Thyroid gland (tissue), 4 donors: ENCODE data around the gene GHRL. TPM values are rescaled to one million over a fixed set of nuclear protein-coding genes. Genes with fewer than 3 reads are reported as not detected.

Experiments
- DNase-seq, 2 donors: peaks; one replicate each; pipeline ENCODE4 v3.0.0-alpha.2; 2019
- H3K27ac ChIP-seq, 3 donors: fragments of 200-600 bp; sonication (generic); 1 replicate in 2 of 3; 2 replicates in 1 of 3; pipeline ENCODE4 v1.5.1; 2016 to 2019; ENCODE audit warnings: mild to moderate bottlenecking in 1 of 3, moderate library complexity in 1 of 3
- H3K27me3 ChIP-seq: fragments of 200-600 bp; sonication (generic); one replicate; pipeline ENCODE4 v1.5.1; 2019
- H3K36me3 ChIP-seq, 2 donors: fragments of 200-600 bp; sonication (generic); one replicate each; pipeline ENCODE4 v1.5.1; 2016 to 2019
- H3K4me1 ChIP-seq, 2 donors: fragments of 200-600 bp; sonication (generic); one replicate each; pipeline ENCODE4 v1.5.1; 2017 to 2019
- H3K4me3 ChIP-seq, 3 donors: fragments of 200-600 bp; sonication (generic); replicated peaks in 1 of 3; 1 replicate in 2 of 3; 2 replicates in 1 of 3; pipeline ENCODE4 v1.5.1; 2016; ENCODE audit warnings: mild to moderate bottlenecking in 1 of 3
- H3K9me3 ChIP-seq: fragments of 200-600 bp; sonication (generic); one replicate; pipeline ENCODE4 v1.5.1; 2017
- POLR2A ChIP-seq, 2 donors: fragments of 450-650 bp; IDR thresholded peaks; one replicate each; pipeline ENCODE4 v1.6.1; 2017; ENCODE audit warnings: antibody characterized with exemption in 2 of 2, mild to moderate bottlenecking in 2 of 2, moderate library complexity in 1 of 2
- WGBS, 2 donors: methylation state at CpG; one replicate each; pipeline ENCODE4 v1.1.5; 2017; 5-methylcytosine and 5-hydroxymethylcytosine counted together
- intact Hi-C: fragments of 100-400 bp; cut with DNase I; formaldehyde crosslinking; loops from one replicate; pipeline ENCODE4 v1.15.1; 2023
- total RNA-seq, 4 donors: library from RNA; depleted of rRNA; stranded (reverse); fragments of >200 nt; gene quantifications; one replicate each; pipeline ENCODE4 v1.2.3, GENCODE V29; 2016
- TF ChIP-seq, protein P1 (sequence below), 6 experiments: fragments of 200-600 bp in 3 of 6; fragments of 450-650 bp in 3 of 6; sonication (generic) in 3 of 6; IDR thresholded peaks; one replicate each; pipeline ENCODE4 v1.5.1; 2016 to 2019; ENCODE audit warnings: antibody characterized with exemption in 6 of 6, mild to moderate bottlenecking in 2 of 6, inconsistent platforms in 1 of 6, moderate library complexity in 1 of 6

The GHRL gene
- total RNA-seq, 4 donors from 2014 or later: 0.56 to 1.2 (median 1.1) TPM; not detected in 1

DNA sequence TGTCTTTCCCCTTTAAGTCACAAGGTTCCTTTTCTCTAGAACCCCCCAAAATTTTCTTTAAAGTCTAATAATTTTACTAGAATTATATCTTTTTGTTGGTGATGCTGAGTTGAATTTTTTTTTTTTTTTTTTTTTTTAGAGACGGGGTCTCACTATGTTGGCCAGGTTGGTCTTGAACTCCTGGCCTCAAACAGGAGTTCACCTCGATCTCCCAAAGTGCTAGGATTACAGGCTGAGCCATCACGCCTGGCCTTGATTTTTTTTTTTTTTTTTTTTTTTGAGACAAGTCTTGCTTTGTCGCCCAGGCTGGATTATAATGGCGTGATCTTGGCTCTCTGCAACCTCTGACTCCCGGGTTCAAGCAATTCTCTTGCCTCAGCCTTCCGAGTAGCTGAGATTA is 15.9 kb upstream of the GHRL start:
- H3K27me3 ChIP-seq: no peaks in the 10 kb centered on the region
- no peak overlapping the region for H3K4me3 ChIP-seq
- no peaks in the 10 kb centered on the region for H3K9me3 ChIP-seq
- WGBS, 2 donors: 95 to 99% methylated on average over 7 of the region's 7 CpGs
- no peak for DNase-seq
- H3K4me1 ChIP-seq: no peaks in the 10 kb centered on the region
- intact Hi-C loops: no loop called here
- no peak overlapping the region for H3K27ac ChIP-seq
- no peak for TF ChIP-seq POLR2A (IDR thresholded peaks at IDR 0.05)
- TF ChIP-seq, protein P1, sequence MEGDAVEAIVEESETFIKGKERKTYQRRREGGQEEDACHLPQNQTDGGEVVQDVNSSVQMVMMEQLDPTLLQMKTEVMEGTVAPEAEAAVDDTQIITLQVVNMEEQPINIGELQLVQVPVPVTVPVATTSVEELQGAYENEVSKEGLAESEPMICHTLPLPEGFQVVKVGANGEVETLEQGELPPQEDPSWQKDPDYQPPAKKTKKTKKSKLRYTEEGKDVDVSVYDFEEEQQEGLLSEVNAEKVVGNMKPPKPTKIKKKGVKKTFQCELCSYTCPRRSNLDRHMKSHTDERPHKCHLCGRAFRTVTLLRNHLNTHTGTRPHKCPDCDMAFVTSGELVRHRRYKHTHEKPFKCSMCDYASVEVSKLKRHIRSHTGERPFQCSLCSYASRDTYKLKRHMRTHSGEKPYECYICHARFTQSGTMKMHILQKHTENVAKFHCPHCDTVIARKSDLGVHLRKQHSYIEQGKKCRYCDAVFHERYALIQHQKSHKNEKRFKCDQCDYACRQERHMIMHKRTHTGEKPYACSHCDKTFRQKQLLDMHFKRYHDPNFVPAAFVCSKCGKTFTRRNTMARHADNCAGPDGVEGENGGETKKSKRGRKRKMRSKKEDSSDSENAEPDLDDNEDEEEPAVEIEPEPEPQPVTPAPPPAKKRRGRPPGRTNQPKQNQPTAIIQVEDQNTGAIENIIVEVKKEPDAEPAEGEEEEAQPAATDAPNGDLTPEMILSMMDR (IDR thresholded peaks at IDR 0.05): no peak
- H3K36me3 ChIP-seq: peaks cover 46 to 84% of the 10 kb centered on the region in 2 donors

DNA sequence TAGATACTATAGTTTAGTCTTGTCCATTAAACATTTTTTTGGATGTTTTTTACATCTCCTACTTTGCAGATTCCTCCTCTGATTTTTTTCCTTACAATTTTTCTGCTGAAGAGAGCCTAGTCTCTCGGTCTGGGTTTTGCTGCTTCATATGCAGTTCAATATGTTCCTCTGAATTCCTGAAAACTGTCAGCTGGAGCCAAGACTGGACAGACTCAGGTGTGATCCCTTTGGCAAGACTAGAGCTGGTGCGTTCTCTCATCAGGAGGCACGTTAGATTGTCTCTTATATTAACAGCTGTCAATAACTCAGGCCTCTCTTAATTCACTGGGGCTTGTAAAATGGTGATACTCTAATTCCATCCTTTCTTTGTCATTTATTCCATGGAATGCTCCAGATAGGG is 13.4 kb upstream of the GHRL start:
- 92 to 95% methylated on average over 3 of the region's 3 CpGs for WGBS, 2 donors
- intact Hi-C loops: no loop called here
- no peak overlapping the region for H3K27ac ChIP-seq
- no peaks in the 10 kb centered on the region for H3K4me1 ChIP-seq
- TF ChIP-seq, protein P1 (IDR thresholded peaks at IDR 0.05): no peak
- TF ChIP-seq POLR2A (IDR thresholded peaks at IDR 0.05): no peak
- no peak overlapping the region for H3K4me3 ChIP-seq
- DNase-seq: no peak
- H3K27me3 ChIP-seq: no peaks in the 10 kb centered on the region
- H3K9me3 ChIP-seq: no peaks in the 10 kb centered on the region
- H3K36me3 ChIP-seq: peaks cover 45 to 82% of the 10 kb centered on the region in 2 donors

DNA sequence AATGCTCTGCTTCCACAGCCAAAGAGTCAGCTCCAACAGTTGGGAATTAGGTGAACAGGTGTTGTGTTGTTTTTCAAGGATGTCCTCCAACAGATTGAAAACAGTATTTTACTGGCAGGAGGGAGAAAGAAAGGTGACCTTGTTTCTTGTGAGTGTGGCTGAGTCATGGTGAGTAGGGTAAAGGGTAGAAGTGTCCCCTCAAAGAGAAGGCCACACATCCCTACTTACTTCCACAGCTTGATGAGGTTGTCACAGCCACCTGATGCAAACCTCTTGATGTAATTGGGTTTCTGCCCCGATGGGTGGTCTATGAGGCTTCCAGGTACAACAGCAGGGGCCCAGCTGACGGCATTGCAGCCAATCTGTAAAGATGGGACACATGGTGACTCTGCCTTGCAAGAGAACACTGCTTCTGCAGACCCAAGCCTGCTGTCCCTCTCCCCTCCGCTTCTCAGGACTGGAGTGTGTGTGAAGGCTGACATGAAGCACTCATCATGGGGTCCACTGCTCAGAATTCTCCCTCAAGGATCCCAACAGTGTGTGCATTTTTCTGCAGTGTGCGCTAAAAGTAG is 12.7 kb upstream of the GHRL start:
- H3K36me3 ChIP-seq: peaks cover 51 to 82% of the 10 kb centered on the region in 2 donors
- DNase-seq: no peak
- no peak overlapping the region for H3K4me3 ChIP-seq
- intact Hi-C loops: no loop called here
- no peaks in the 10 kb centered on the region for H3K27me3 ChIP-seq
- H3K4me1 ChIP-seq: no peaks in the 10 kb centered on the region
- TF ChIP-seq, protein P1 (IDR thresholded peaks at IDR 0.05): no peak
- TF ChIP-seq POLR2A (IDR thresholded peaks at IDR 0.05): no peak
- no peak overlapping the region for H3K27ac ChIP-seq
- no peaks in the 10 kb centered on the region for H3K9me3 ChIP-seq
- 96 to 100% methylated on average over 3 to 4 of the region's 4 CpGs for WGBS, 2 donors

DNA sequence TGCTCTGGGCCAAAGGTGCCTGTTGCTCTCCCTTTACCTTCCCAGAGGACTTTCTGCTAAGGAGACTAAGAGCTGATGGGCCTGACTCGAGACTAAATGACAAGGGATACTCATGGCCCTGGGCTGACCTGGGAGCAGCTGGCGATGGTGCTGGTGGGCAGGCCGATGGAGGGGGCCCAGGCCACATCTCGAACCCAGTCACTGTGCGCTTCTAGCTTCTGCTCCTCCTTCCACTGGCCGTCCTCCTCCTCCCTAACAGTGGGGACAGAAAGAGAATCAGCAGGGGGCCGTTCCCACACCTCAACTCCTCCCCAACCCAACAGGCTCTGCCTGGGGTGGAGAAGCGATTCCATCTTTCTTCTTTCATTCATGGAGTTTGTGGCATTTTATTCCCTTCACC is 12.2 kb upstream of the GHRL start:
- Histone ChIP-seq H3K36me3 (peaks cover 53 to 82% of the 10 kb centered on the region in 2 donors), H3K27me3 (no peaks in the 10 kb centered on the region), H3K4me1 (peaks cover 0 to under 1% of the 10 kb centered on the region in 2 donors), H3K27ac (no peak overlapping the region), H3K9me3 (no peaks in the 10 kb centered on the region), H3K4me3 (no peak overlapping the region)
- intact Hi-C loops: no loop called here
- WGBS, 2 donors: 94 to 96% methylated on average over 8 of the region's 8 CpGs
- TF ChIP-seq, protein P1 (IDR thresholded peaks at IDR 0.05): no peak
- no peak for TF ChIP-seq POLR2A (IDR thresholded peaks at IDR 0.05)
- no peak for DNase-seq

DNA sequence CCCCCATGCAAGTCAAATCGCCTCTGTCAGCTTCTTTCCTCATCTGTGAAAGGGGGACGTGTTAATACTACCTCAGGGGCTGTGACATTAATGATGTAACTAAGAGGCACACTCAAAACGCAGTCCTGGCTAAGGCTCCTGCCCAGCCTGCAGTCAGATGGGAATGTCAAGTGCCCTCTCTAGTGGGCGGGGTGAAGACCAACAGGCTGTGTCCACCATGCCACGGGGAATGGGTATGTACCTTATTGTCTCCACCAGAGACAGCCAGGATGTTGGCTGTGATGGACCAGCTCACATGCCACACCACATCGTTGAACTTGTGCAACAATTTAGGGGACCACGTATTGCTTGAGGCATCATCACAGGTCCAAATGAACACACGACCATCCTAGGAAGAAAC is 11.0 kb upstream of the GHRL start:
- peaks cover 53 to 81% of the 10 kb centered on the region in 2 donors for H3K36me3 ChIP-seq
- WGBS, 2 donors: 74 to 88% methylated on average over 5 to 8 of the region's 8 CpGs
- intact Hi-C loops: no loop called here
- H3K4me1 ChIP-seq: peaks cover 0 to 6% of the 10 kb centered on the region in 2 donors
- H3K9me3 ChIP-seq: no peaks in the 10 kb centered on the region
- DNase-seq: peak; percentile 59 to 70
- H3K27ac ChIP-seq: no peak overlapping the region
- H3K4me3 ChIP-seq: no peak overlapping the region
- H3K27me3 ChIP-seq: no peaks in the 10 kb centered on the region
- TF ChIP-seq POLR2A (IDR thresholded peaks at IDR 0.05): no peak
- TF ChIP-seq, protein P1 (IDR thresholded peaks at IDR 0.05): peak in 1 of 6 experiments; percentile 7
